SK-N-SH (cell line): Measurements from ENCODE around the gene DGKK. TPM values are rescaled to one million over a fixed set of nuclear protein-coding genes. Genes with fewer than 3 reads are reported as not detected.

ENCODE experiments used
- CTCF ChIA-PET: fragments of 300-600, 350-600 bp; formaldehyde crosslinking; extraction: SDS; loops from one replicate; lab custom pipeline; 2021; lab: Yijun Ruan, JAX
- POLR2A ChIA-PET: fragments of 350-600 bp; sonication (Branson Sonifier 250); formaldehyde crosslinking; extraction: SDS; loops from one replicate; lab custom pipeline; 2020; ENCODE audit warnings: antibody characterized with exemption, inconsistent platforms; lab: Yijun Ruan, JAX
- DNase-seq: peaks from one replicate; pipeline ENCODE4 v3.0.0; 2012
- H2AFZ ChIP-seq: fragments of 200-600 bp; sonication (generic); 2 replicates; pipeline ENCODE4 v1.8.1; 2016; ENCODE audit warnings: antibody characterized with exemption, mild to moderate bottlenecking, low read depth
- H3F3A ChIP-seq: fragments of 200-600 bp; sonication (generic); replicated peaks from 2 replicates; pipeline ENCODE3; 2016; ENCODE audit warnings: antibody characterized with exemption, mild to moderate bottlenecking; ENCODE audit not compliant: insufficient read depth
- H3K27ac ChIP-seq, 2 experiments: fragments of 200-500 bp in 1 of 2; fragments of 200-600 bp in 1 of 2; sonication (Bioruptor generic) in 1 of 2; sonication (generic), shearing (Covaris generic) in 1 of 2; 2 replicates each; pipeline versions ENCODE4 v1.5.1 to v1.6.1; 2014 to 2016; ENCODE audit warnings: low read depth in 2 of 2, inconsistent platforms in 1 of 2, low read length in 1 of 2, mild to moderate bottlenecking in 1 of 2, mixed read lengths in 1 of 2
- H3K27me3 ChIP-seq: fragments of 200-600 bp; sonication (generic), shearing (Covaris generic); 2 replicates; pipeline ENCODE4 v1.6.1; 2016; ENCODE audit warnings: mixed run types; ENCODE audit not compliant: insufficient read depth
- H3K36me3 ChIP-seq, 2 experiments: fragments of 200-500 bp in 1 of 2; fragments of 200-600 bp in 1 of 2; sonication (Bioruptor generic) in 1 of 2; sonication (generic) in 1 of 2; replicated peaks in 1 of 2; 2 replicates each; pipeline versions ENCODE3 to v1.5.1; 2014 to 2016; ENCODE audit warnings: low read length in 1 of 2, mild to moderate bottlenecking in 1 of 2; ENCODE audit not compliant: insufficient read depth in 2 of 2, control insufficient read depth in 1 of 2
- H3K4me1 ChIP-seq, 2 experiments: fragments of 200-500 bp in 1 of 2; fragments of 200-600 bp in 1 of 2; sonication (Bioruptor generic) in 1 of 2; sonication (generic), shearing (Covaris generic) in 1 of 2; 2 replicates each; pipeline versions ENCODE4 v1.5.1 to v1.6.1; 2014 to 2016; ENCODE audit warnings: low read depth in 1 of 2, low read length in 1 of 2, mixed run types in 1 of 2; ENCODE audit not compliant: insufficient read depth in 2 of 2, control insufficient read depth in 1 of 2
- H3K4me2 ChIP-seq: fragments of 200-600 bp; sonication (generic), shearing (Covaris generic); 2 replicates; pipeline ENCODE4 v1.6.1; 2017; ENCODE audit warnings: mixed run types
- H3K4me3 ChIP-seq, 2 experiments: fragments of 200-500 bp in 1 of 2; fragments of 200-600 bp in 1 of 2; sonication (Bioruptor generic) in 1 of 2; sonication (generic), shearing (Covaris generic) in 1 of 2; 2 replicates each; pipeline versions ENCODE4 v1.5.1 to v1.8.1; 2014 to 2016; ENCODE audit warnings: low read depth in 2 of 2, inconsistent platforms in 1 of 2, low read length in 1 of 2, mild to moderate bottlenecking in 1 of 2, mixed read lengths in 1 of 2, moderate library complexity in 1 of 2
- H3K79me2 ChIP-seq: fragments of 200-600 bp; sonication (generic); 2 replicates; pipeline ENCODE4 v1.8.1; 2017; ENCODE audit warnings: mild to moderate bottlenecking; ENCODE audit not compliant: insufficient read depth
- H3K9ac ChIP-seq: fragments of 200-600 bp; sonication (generic); 2 replicates; pipeline ENCODE4 v1.6.1; 2017; ENCODE audit warnings: mixed run types
- H3K9me2 ChIP-seq: fragments of 200-600 bp; sonication (generic); 2 replicates; pipeline ENCODE4 v1.6.1; 2017; ENCODE audit warnings: mixed run types
- H3K9me3 ChIP-seq: fragments of 200-600 bp; sonication (generic); 2 replicates; pipeline ENCODE4 v1.6.1; 2017; ENCODE audit warnings: mixed run types, mild to moderate bottlenecking, moderate library complexity
- H4K20me1 ChIP-seq: fragments of 200-600 bp; sonication (generic); 2 replicates; pipeline ENCODE4 v1.6.1; 2017; ENCODE audit warnings: mild to moderate bottlenecking, mixed run types; ENCODE audit not compliant: insufficient read depth
- EZH2phosphoT487 ChIP-seq: fragments of 200-600 bp; sonication (generic); IDR thresholded peaks from 2 replicates; pipeline ENCODE4 v1.6.1; 2017; ENCODE audit warnings: low read depth, mixed run types, mild to moderate bottlenecking, antibody characterized with exemption, moderate library complexity, borderline replicate concordance
- FOSL2 ChIP-seq: IDR thresholded peaks from 2 replicates; pipeline ENCODE4 v1.4.0; 2012; ENCODE audit warnings: low read depth, mild to moderate bottlenecking, moderate library complexity, borderline replicate concordance
- FOXJ3 ChIP-seq: sonication (generic); formaldehyde crosslinking; IDR thresholded peaks from 2 replicates; pipeline ENCODE4 v1.5.1; 2020; ENCODE audit warnings: mild to moderate bottlenecking, missing genetic modification reagents
- JUND ChIP-seq: IDR thresholded peaks from 2 replicates; pipeline ENCODE4 v1.4.0; 2012
- NRF1 ChIP-seq: IDR thresholded peaks from 2 replicates; pipeline ENCODE4 v1.6.1; 2012; ENCODE audit warnings: low read depth, mild to moderate bottlenecking, low read length
- SMC3 ChIP-seq: IDR thresholded peaks from 2 replicates; pipeline ENCODE4 v1.6.1; 2012; ENCODE audit warnings: low read depth, low read length, improper control_type of control experiment
- TAF1 ChIP-seq: IDR thresholded peaks from 2 replicates; pipeline ENCODE4 v1.6.1; 2012; ENCODE audit warnings: low read depth, mild to moderate bottlenecking, low read length, moderate library complexity, borderline replicate concordance
- TCF12 ChIP-seq: IDR thresholded peaks from 2 replicates; pipeline ENCODE4 v1.4.0; 2012
- TEAD4 ChIP-seq: IDR thresholded peaks from 2 replicates; pipeline ENCODE4 v1.4.0; 2012; ENCODE audit warnings: mild to moderate bottlenecking, borderline replicate concordance; ENCODE audit not compliant: insufficient read depth
- YY1 ChIP-seq: IDR thresholded peaks from 2 replicates; pipeline ENCODE4 v1.4.0; 2012; ENCODE audit warnings: low read depth, mild to moderate bottlenecking
- WGBS: methylation state at CpG from one replicate; pipeline ENCODE4 v1.1.6; 2017; ENCODE audit warnings: low lambda C conversion rate; 5-methylcytosine and 5-hydroxymethylcytosine counted together
- polyA plus RNA-seq, 3 experiments: library from polyadenylated mRNA; depleted of rRNA; stranded (reverse); fragments of >200 nt; gene quantifications; 2 replicates each; pipeline ENCODE4 v1.2.3, GENCODE V29; 2012
- TF ChIP-seq, protein P1 (sequence below): IDR thresholded peaks from 2 replicates; pipeline ENCODE4; 2012
- TF ChIP-seq, protein P2 (sequence below): IDR thresholded peaks from 2 replicates; pipeline ENCODE4 v1.4.0; 2012; ENCODE audit warnings: low read depth, borderline replicate concordance
- TF ChIP-seq, protein P3 (sequence below): IDR thresholded peaks from 2 replicates; pipeline ENCODE4 v1.4.0; 2012; ENCODE audit warnings: low read depth, borderline replicate concordance
- TF ChIP-seq, protein P4 (sequence below): fragments of 200-600 bp; sonication (generic); IDR thresholded peaks from 2 replicates; pipeline ENCODE4 v1.6.1; 2017; ENCODE audit warnings: antibody characterized with exemption, mild to moderate bottlenecking, moderate library complexity

Gene DGKK
- polyA plus RNA-seq, 1 of the 3 experiments (the other 2 are of a cell fraction), result 0.02 TPM

DNA sequence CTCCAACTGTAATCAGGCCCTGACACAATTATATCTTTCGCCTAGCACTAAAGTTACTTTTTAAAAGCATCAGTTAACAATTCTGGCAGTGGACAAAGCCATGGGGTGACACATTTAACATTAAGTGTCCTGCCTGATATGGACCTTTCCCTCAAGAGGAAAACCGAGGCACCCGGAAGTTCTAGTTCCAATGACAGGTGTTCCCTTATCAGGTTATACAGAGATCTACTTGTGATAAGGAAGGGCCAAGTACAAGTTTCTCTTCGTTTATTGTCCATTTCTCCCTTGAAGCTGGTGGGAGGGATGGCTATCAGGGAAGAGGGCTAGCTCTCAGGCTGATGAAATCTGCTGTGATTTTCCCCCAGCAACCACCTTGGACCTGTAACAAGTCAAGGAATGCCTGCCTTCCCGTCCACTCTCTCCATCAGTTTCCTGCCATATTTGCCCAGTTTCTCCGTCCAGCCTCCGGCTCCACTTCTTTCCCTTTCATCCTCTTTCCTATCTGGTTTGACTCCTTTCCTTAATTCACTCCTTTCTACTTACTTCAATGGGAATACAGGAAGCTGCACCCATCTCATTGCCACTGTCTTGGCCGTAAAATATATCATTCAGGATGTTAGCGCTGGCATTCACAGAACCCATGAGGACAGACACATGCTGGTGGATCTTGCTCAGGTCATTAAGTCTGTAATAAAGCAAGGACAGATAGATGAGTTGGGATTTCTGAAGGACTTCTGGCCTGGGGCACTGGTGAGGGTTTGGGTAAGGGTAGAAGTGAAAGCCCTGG, 95.0 kb downstream of the DGKK start:
- Histone ChIP-seq H3K36me3 (no peaks in the 10 kb centered on the region), H2AFZ (no peak overlapping the region), H3F3A (no peaks in the 10 kb centered on the region), H3K9ac (no peak overlapping the region), H3K27ac (no peak overlapping the region), H3K4me1 (no peaks in the 10 kb centered on the region), H3K27me3 (no peaks in the 10 kb centered on the region), H3K4me3 (no peak overlapping the region), H3K79me2 (no peaks in the 10 kb centered on the region), H3K9me2 (no peaks in the 10 kb centered on the region), H3K4me2 (no peak overlapping the region), H4K20me1 (no peaks in the 10 kb centered on the region), H3K9me3 (no peaks in the 10 kb centered on the region)
- DNase-seq, result no peak
- 10% methylated on average over 9 of the region's 9 CpGs for WGBS
- ChIA-PET CTCF (no interaction called here), POLR2A (no interaction called here)
- no peak for TF ChIP-seq TAF1
- TF ChIP-seq JUND, result no peak
- no peak for TF ChIP-seq NRF1
- TF ChIP-seq, protein P1, sequence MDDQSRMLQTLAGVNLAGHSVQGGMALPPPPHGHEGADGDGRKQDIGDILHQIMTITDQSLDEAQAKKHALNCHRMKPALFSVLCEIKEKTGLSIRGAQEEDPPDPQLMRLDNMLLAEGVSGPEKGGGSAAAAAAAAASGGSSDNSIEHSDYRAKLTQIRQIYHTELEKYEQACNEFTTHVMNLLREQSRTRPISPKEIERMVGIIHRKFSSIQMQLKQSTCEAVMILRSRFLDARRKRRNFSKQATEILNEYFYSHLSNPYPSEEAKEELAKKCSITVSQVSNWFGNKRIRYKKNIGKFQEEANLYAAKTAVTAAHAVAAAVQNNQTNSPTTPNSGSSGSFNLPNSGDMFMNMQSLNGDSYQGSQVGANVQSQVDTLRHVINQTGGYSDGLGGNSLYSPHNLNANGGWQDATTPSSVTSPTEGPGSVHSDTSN, result no peak
- TF ChIP-seq, protein P2, sequence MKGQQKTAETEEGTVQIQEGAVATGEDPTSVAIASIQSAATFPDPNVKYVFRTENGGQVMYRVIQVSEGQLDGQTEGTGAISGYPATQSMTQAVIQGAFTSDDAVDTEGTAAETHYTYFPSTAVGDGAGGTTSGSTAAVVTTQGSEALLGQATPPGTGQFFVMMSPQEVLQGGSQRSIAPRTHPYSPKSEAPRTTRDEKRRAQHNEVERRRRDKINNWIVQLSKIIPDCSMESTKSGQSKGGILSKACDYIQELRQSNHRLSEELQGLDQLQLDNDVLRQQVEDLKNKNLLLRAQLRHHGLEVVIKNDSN, result no peak
- TF ChIP-seq FOXJ3 (CRISPR knock-in tag), result no peak
- no peak for TF ChIP-seq FOSL2
- TF ChIP-seq, protein P3, sequence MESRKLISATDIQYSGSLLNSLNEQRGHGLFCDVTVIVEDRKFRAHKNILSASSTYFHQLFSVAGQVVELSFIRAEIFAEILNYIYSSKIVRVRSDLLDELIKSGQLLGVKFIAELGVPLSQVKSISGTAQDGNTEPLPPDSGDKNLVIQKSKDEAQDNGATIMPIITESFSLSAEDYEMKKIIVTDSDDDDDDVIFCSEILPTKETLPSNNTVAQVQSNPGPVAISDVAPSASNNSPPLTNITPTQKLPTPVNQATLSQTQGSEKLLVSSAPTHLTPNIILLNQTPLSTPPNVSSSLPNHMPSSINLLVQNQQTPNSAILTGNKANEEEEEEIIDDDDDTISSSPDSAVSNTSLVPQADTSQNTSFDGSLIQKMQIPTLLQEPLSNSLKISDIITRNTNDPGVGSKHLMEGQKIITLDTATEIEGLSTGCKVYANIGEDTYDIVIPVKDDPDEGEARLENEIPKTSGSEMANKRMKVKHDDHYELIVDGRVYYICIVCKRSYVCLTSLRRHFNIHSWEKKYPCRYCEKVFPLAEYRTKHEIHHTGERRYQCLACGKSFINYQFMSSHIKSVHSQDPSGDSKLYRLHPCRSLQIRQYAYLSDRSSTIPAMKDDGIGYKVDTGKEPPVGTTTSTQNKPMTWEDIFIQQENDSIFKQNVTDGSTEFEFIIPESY, result no peak
- no peak for TF ChIP-seq TCF12
- TF ChIP-seq TEAD4, result no peak
- no peak for TF ChIP-seq SMC3

DNA sequence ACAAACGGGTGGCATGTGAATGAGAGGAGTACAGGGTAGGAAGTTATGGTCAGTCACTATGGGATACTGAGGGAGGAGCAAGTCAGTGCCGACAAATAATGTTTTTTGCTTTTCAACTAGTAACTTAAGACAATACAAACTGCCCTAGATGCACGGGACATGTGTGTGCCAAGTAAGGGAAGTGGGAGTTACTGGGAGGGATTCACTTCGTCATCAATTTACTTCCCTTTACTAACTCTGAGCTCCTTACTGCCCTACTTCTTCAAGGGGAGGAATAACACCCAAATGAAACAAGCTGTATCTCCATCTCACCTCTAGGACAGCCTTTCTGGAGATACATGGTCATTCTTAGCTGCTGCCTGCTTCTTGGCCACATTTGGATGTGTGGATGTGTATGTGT, 97.7 kb downstream of the DGKK start:
- Histone ChIP-seq H3K27ac (no peak overlapping the region), H3F3A (no peaks in the 10 kb centered on the region), H3K4me3 (no peak overlapping the region), H3K79me2 (no peaks in the 10 kb centered on the region), H3K9me2 (no peaks in the 10 kb centered on the region), H2AFZ (no peak overlapping the region), H4K20me1 (no peaks in the 10 kb centered on the region), H3K27me3 (no peaks in the 10 kb centered on the region; the same call in 1 of the 2 replicates), H3K9ac (no peak overlapping the region), H3K4me2 (no peak overlapping the region), H3K4me1 (no peaks in the 10 kb centered on the region), H3K9me3 (no peaks in the 10 kb centered on the region), H3K36me3 (no peaks in the 10 kb centered on the region)
- POLR2A ChIA-PET, result no interaction called here
- no peak for DNase-seq
- CTCF ChIA-PET, result no interaction called here
- 4% methylated on average over 4 of the region's 4 CpGs for WGBS
- TF ChIP-seq TEAD4 (no peak), YY1 (no peak), TCF12 (no peak), JUND (no peak), EZH2phosphoT487 (no peak)
- TF ChIP-seq, protein P4, sequence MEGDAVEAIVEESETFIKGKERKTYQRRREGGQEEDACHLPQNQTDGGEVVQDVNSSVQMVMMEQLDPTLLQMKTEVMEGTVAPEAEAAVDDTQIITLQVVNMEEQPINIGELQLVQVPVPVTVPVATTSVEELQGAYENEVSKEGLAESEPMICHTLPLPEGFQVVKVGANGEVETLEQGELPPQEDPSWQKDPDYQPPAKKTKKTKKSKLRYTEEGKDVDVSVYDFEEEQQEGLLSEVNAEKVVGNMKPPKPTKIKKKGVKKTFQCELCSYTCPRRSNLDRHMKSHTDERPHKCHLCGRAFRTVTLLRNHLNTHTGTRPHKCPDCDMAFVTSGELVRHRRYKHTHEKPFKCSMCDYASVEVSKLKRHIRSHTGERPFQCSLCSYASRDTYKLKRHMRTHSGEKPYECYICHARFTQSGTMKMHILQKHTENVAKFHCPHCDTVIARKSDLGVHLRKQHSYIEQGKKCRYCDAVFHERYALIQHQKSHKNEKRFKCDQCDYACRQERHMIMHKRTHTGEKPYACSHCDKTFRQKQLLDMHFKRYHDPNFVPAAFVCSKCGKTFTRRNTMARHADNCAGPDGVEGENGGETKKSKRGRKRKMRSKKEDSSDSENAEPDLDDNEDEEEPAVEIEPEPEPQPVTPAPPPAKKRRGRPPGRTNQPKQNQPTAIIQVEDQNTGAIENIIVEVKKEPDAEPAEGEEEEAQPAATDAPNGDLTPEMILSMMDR, result no peak
